ENCODE data around the gene LPP.

DNA sequence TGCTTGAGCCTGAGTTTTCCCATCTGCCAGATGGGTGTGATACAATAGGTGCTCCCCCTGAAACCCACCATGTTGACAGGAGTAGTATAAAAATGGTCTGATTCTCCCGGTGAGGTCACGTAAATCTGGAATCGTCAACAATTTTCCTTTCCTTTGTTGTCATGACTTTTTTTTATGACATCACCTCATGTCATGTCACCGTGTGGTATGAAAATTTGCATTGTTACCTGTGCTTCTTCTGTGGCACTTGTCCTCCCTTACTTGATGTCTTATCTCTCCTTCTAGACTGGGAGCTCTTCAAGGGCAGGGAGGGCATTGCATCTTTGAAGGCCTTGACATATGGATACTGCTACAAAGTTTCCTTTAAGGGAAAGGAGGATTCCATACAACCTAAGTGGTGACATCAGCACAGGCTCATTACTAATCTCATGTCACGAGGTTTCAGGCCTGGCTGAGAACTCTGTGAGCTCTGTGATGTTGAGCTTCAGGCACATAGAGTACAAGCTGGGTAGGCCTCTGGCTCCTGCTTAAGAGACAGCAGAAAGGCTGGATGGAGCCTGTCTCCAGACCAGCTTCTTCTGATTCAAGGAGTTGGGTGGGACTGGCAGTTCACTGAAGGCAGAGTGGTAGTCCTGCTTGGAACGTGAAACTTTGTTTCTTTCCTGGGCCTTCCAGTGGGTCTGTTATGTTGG lies 66.3 kb downstream of the LPP start:
- no peak for TF ChIP-seq POLR2A (IDR thresholded peaks at IDR 0.05; ENCODE audit: low read length)
- no peak for TF ChIP-seq GATA1 (IDR thresholded peaks at IDR 0.05; ENCODE audit: low read depth, low read length)
